NCI-H1105 (cell line): ENCODE results near the gene DNASE1L3.

Experiments used
- DNase-seq: peaks from one replicate; lab custom pipeline; 2025; lab: John Stamatoyannopoulos, UW

Gene DNASE1L3

GRCh38 chr3:58161435-58162398, 49.1 kb downstream of the DNASE1L3 start:
- DNase-seq = no peak

DNA sequence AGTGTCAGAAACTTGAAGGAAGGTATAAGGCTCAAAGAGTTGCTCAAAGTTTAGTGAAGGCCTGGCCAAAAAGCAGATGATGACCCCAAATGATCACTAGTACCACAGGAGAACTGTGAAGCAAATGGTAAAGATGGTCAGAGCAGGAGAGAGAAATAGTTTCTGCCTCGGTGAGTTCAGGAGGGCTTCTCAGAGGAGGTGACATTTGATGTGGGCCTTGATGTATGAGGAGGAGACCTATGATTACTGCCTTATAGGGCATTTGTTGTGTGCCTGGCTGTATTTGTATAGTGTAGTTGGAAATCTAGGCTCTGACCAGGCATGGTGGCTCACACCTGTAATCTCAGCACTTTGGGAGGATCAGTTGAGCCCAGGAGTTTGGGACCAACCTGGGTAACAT, 50.4 kb downstream of the DNASE1L3 start:
- no peak for DNase-seq

- no peak for DNase-seq
Observed at GRCh38 chr3:58158442-58159153, 52.2 kb downstream of the DNASE1L3 start.

DNA sequence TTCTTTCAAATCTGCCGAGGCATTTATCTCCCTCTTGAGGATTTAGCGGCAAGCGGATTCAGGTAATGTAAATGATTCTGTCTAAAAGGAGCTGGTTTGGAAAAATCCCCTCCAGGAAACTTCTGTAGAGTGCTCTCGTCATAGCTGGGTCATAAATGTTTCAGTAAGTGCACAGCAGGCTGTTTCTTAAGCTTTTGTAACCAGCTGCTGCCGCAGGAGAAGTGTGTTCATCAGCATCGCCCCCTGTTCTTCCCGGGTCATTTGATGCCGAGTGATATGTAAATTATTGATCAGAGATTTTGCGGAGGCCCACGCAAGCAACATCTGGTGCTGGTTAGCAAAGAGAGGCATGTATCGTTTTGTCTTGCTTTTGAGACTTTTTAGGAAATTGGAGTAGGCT, 53.1 kb downstream of the DNASE1L3 start:
- DNase-seq = no peak

DNA sequence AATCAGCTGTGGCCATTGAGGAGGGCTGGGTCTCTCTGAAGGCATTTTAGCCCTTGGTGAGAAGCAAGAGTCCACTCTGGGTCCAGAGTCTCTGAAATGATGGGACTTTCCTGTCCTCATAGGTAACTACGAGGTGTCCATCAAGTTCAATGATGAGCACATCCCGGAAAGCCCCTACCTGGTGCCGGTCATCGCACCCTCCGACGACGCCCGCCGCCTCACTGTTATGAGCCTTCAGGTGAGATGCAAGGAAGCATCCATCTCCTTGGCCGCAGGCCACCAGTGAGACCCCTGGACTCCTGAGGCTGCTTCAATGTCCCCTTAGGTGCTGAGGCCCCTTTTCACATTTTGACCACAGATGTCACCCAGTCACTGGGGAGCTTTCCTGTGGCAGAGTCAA, 54.9 kb downstream of the DNASE1L3 start:
- DNase-seq = no peak

DNA sequence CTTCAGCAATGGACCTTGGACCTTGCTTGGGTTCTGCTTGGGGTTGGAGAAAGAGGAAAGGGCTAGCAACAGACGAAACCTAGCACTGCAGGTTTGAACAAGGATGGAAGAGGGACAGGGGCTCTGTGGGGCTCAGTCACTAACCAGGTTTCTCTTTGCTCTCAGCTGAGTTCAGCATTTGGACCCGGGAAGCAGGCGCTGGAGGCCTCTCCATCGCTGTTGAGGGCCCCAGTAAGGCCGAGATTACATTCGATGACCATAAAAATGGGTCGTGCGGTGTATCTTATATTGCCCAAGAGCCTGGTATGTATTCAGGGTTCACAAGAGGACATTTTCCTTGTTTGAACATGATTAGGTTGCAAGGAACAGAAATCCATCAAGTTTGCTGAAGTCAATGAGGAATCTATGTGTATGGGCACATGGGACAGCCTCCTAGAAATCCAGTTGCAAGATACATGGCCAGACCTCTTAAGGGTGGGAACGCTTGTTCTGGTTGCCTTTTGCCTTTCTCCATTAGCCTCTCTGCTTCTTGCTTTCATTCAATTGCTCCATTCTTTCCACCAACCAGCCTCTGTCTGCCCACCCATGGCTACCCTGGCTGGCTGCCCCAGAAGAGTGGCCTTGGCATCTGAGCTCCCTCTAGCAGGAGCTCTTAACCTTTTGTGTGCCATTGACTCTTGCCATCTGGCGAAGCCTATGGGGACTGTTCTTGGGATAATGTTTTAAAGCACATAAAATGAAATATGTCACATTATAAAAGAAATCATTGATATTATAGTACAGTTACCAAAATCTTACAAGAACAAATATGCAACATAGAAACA, 55.9 kb downstream of the DNASE1L3 start:
- no peak for DNase-seq

DNA sequence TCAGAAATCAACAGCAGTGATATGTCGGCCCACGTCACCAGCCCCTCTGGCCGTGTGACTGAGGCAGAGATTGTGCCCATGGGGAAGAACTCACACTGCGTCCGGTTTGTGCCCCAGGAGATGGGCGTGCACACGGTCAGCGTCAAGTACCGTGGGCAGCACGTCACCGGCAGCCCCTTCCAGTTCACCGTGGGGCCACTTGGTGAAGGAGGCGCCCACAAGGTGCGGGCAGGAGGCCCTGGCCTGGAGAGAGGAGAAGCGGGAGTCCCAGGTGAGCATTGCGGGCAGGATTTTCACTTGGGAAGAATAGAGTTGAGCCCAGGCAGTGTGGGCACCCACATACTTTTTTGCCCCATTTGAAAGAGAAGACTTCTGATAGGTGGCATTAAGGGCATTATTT, 57.4 kb downstream of the DNASE1L3 start:
- no peak for DNase-seq

- no peak for DNase-seq
Observed at GRCh38 chr3:58152225-58153015, 58.4 kb downstream of the DNASE1L3 start.

DNA sequence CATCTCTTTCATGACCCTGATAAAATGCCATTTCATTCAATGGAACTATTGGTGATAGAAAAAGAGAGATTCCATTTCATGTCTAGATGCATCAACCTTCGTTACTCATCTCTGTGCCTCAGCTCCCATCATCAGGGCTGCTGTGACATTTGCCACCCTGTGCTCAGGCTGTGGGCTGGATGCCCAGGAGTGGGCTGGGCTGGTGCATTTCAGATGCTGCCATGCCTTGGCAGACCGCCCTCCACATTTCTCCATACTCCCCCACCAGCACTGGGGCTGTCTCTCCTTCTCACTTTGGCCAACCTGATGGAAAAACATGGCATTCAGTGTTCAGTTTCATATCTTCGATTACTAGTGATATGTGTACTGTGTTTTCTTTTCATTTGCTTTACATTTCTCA, 59.1 kb downstream of the DNASE1L3 start:
- DNase-seq = no peak

DNA sequence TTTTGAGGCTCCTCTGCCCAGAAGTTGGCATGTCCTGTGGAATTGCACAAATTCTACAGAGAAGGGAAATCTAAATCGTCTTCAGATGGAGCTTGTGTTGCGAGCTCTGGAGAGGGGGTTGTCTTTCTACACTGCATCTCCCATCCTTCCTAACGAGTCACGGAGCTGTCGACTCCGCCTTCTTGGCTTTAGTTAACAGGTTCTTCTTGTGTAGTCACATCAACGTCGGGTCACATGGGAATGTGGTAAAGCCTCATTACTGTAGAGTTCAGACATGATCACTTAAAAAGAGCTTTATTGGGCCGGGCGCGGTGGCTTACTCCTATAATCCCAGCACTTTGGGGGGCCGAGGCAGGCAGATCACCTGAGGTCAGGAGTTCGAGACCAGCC, 60.0 kb downstream of the DNASE1L3 start:
- no peak for DNase-seq

DNA sequence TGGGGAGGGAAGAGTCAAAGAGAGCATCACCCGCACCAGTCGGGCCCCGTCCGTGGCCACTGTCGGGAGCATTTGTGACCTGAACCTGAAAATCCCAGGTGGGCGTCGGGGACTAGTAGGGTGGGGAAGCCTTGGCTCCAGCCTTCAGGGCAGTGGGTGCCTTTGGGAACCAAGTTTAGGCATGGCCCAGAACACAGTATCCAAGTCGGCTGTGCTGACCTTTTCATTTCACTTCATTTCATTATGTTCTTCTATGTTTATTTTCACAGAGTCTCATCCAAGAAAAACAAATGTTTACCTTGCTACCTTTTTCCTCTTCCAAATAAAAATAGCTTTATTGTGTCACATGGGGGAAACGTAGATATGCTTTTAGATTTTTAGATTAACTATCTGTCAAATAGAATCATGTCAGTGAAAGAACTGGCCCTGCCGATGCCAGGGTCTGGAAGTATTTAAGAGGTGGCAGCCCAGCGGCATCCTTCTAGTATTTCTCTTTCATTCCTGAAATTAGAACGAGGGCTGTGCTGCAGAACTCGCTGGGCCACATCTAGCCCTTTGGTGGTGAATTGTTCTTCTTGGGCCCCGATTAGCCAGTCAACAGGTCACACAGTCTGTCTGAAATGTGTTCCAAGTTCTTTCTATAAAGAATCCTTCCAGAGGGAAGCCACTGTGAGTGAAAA, 60.5 kb downstream of the DNASE1L3 start:
- no peak for DNase-seq

GRCh38 chr3:58148049-58148448, 62.7 kb downstream of the DNASE1L3 start:
- no peak for DNase-seq

- DNase-seq = no peak
Observed at GRCh38 chr3:58144478-58145325, 66.1 kb downstream of the DNASE1L3 start.

DNA sequence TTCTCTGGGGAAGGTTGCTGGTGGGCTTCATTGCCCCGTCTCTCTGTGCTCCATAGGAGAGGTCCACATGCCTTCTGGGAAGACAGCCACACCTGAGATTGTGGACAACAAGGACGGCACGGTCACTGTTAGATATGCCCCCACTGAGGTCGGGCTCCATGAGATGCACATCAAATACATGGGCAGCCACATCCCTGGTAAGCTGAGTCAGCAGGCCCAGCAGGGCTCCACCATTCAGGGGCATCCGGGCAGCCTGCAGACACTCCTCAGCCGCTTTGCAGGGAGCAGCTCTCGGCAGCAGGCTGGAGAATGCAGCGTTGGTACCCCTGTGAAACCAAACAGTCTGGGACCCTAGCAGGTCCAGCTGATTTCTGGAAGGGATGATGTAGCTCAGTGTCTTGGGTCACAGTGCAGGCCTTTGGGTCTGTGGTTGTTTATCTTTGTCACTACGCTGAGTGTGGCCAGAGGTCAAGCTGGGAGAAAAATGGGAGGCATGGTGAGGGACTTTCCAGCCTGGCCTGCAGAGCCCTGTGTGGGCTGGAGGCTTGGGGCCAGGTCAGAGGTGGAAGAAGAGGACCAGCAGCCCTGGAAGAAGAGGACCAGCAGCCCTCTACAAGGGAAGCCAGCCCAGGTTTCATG, 67.2 kb downstream of the DNASE1L3 start:
- no peak for DNase-seq
